Neuronal stem cell (in vitro differentiated cells): ENCODE data around the gene DUSP2.

Experiments
- DNase-seq: peaks from one replicate; pipeline ENCODE4 v3.0.0-alpha.2; 2013; ENCODE audit warnings: low spot score
- H2AFZ ChIP-seq: one replicate; pipeline ENCODE4 v1.6.1; 2013; ENCODE audit warnings: mild to moderate bottlenecking, low read length, inconsistent platforms
- H2AK5ac ChIP-seq: 2 replicates; pipeline ENCODE4 v1.6.1; 2013; ENCODE audit warnings: low read depth, mild to moderate bottlenecking, inconsistent platforms, low read length, moderate library complexity, mixed read lengths
- H2BK120ac ChIP-seq: 2 replicates; pipeline ENCODE4 v1.6.1; 2013; ENCODE audit warnings: low read depth, mild to moderate bottlenecking, inconsistent platforms, low read length, moderate library complexity, mixed read lengths
- H2BK12ac ChIP-seq: one replicate; pipeline ENCODE4 v1.6.1; 2013; ENCODE audit warnings: low read length, inconsistent platforms
- H2BK15ac ChIP-seq: 2 replicates; pipeline ENCODE4 v1.6.1; 2013; ENCODE audit warnings: mild to moderate bottlenecking, low read length, inconsistent platforms, mixed read lengths
- H2BK5ac ChIP-seq: one replicate; pipeline ENCODE4 v1.6.1; 2013; ENCODE audit warnings: inconsistent platforms, mild to moderate bottlenecking, low read length, moderate library complexity
- H3K14ac ChIP-seq: one replicate; pipeline ENCODE4 v1.6.1; 2013; ENCODE audit warnings: low read length, inconsistent platforms
- H3K18ac ChIP-seq: 2 replicates; pipeline ENCODE4 v1.6.1; 2013; ENCODE audit warnings: low read length, inconsistent platforms
- H3K23ac ChIP-seq: 2 replicates; pipeline ENCODE4 v1.6.1; 2013; ENCODE audit warnings: low read depth, mild to moderate bottlenecking, mixed read lengths, low read length, inconsistent platforms; ENCODE audit not compliant: poor library complexity
- H3K27ac ChIP-seq: replicated peaks from 3 replicates; pipeline ENCODE4 v1.5.1; 2013; ENCODE audit warnings: low read length, inconsistent platforms
- H3K27me3 ChIP-seq, 3 experiments: 2 replicates each; pipeline ENCODE4 v1.6.1; 2013; ENCODE audit warnings: low read length in 3 of 3, mild to moderate bottlenecking in 2 of 3, inconsistent platforms in 1 of 3, low read depth in 1 of 3, mixed read lengths in 1 of 3, moderate library complexity in 1 of 3; ENCODE audit not compliant: control insufficient read depth in 3 of 3, insufficient read depth in 3 of 3
- H3K36me3 ChIP-seq, 2 donors: replicated peaks in 1 of 2; 2 replicates each; pipeline ENCODE4 v1.6.1; 2013; ENCODE audit warnings: low read length in 2 of 2; ENCODE audit not compliant: control insufficient read depth in 2 of 2, insufficient read depth in 2 of 2
- H3K4ac ChIP-seq: 2 replicates; pipeline ENCODE4 v1.6.1; 2013; ENCODE audit warnings: inconsistent platforms, mild to moderate bottlenecking, low read length, moderate library complexity
- H3K4me1 ChIP-seq, 2 donors: 1 replicate in 1 of 2; 2 replicates in 1 of 2; pipeline ENCODE4 v1.6.1; 2013; ENCODE audit warnings: low read length in 2 of 2, low read depth in 1 of 2; ENCODE audit not compliant: control insufficient read depth in 2 of 2, insufficient read depth in 1 of 2
- H3K4me2 ChIP-seq: one replicate; pipeline ENCODE4 v1.6.1; 2013; ENCODE audit warnings: mild to moderate bottlenecking, low read length, inconsistent platforms; ENCODE audit not compliant: insufficient read depth, poor library complexity, severe bottlenecking
- H3K4me3 ChIP-seq, 2 donors: 2 replicates each; pipeline ENCODE4 v1.5.1; 2013; ENCODE audit warnings: low read length in 2 of 2, mild to moderate bottlenecking in 2 of 2, inconsistent platforms in 1 of 2, moderate library complexity in 1 of 2
- H3K79me1 ChIP-seq: one replicate; pipeline ENCODE4 v1.6.1; 2013; ENCODE audit warnings: low read depth, mild to moderate bottlenecking, inconsistent platforms, low read length, moderate library complexity
- H3K9ac ChIP-seq: one replicate; pipeline ENCODE4 v1.6.1; 2013; ENCODE audit warnings: mild to moderate bottlenecking, low read depth, low read length, inconsistent platforms; ENCODE audit not compliant: poor library complexity
- H3K9me3 ChIP-seq, 2 donors: replicated peaks in 1 of 2; 2 replicates each; pipeline versions ENCODE3 to v1.6.1; 2013; ENCODE audit warnings: low read length in 2 of 2, mild to moderate bottlenecking in 2 of 2, inconsistent platforms in 1 of 2, low read depth in 1 of 2, mixed read lengths in 1 of 2, moderate library complexity in 1 of 2; ENCODE audit not compliant: control insufficient read depth in 2 of 2, insufficient read depth in 1 of 2
- H4K8ac ChIP-seq: one replicate; pipeline ENCODE4 v1.6.1; 2013; ENCODE audit warnings: low read depth, mild to moderate bottlenecking, inconsistent platforms, low read length, moderate library complexity
- H4K91ac ChIP-seq: one replicate; pipeline ENCODE4 v1.6.1; 2013; ENCODE audit warnings: low read length, low read depth, mild to moderate bottlenecking, inconsistent platforms; ENCODE audit not compliant: poor library complexity
- WGBS, 2 donors: extraction: QIAGEN DNeasy Blood & Tissue Kit; methylation state at CpG; one replicate each; pipeline ENCODE4 v1.1.7; 2013; ENCODE audit warnings: missing lambda C conversion rate in 2 of 2, mixed read lengths in 1 of 2; ENCODE audit not compliant: insufficient read length in 2 of 2, insufficient replicate concordance in 1 of 2; ENCODE audit errors: extremely low coverage in 2 of 2; 5-methylcytosine and 5-hydroxymethylcytosine counted together

Gene DUSP2

GRCh38 chr2:96099861-96100798, 45.1 kb downstream of the DUSP2 start:
- Histone ChIP-seq H2AFZ (peak overlapping the region; percentile 46), H3K23ac (no peak overlapping the region), H3K14ac (no peak overlapping the region), H3K36me3 (no peaks in the 10 kb centered on the region), H3K27me3 (peaks cover 0 to 3% (median 0%) of the 10 kb centered on the region in 3 experiments), H3K4ac (no peak overlapping the region), H3K27ac (no peak overlapping the region), H3K9ac (no peak overlapping the region), H3K4me3 (no peak overlapping the region), H2BK120ac (no peak overlapping the region), H2BK12ac (no peak overlapping the region), H2AK5ac (peak overlapping the region; percentile 22), H2BK5ac (peak overlapping the region; percentile 76), H3K9me3 (peaks cover 0 to 5% of the 10 kb centered on the region in 2 donors), H3K4me2 (no peak overlapping the region), H3K79me1 (no peaks in the 10 kb centered on the region), H4K91ac (no peak overlapping the region), H4K8ac (no peak overlapping the region), H2BK15ac (peak overlapping the region; percentile 64), H3K4me1 (peaks cover 0 to 12% of the 10 kb centered on the region in 2 donors), H3K18ac (peak overlapping the region; percentile 88)
- no peak for DNase-seq
- no CpG with 5 or more reads among the region's 12 CpGs for WGBS, 2 donors

GRCh38 chr2:96098900-96099590, 46.2 kb downstream of the DUSP2 start:
- H3K14ac ChIP-seq = no peak overlapping the region
- no peaks in the 10 kb centered on the region for H3K9me3 ChIP-seq
- H3K36me3 ChIP-seq = no peaks in the 10 kb centered on the region
- no peak overlapping the region for H3K4ac ChIP-seq
- peak overlapping the region; percentile 67 for H3K18ac ChIP-seq
- H2BK12ac ChIP-seq = no peak overlapping the region
- H2BK120ac ChIP-seq = no peak overlapping the region
- no peak overlapping the region for H3K4me2 ChIP-seq
- WGBS, 2 donors = no CpG with 5 or more reads among the region's 11 CpGs
- no peak overlapping the region for H3K27ac ChIP-seq
- H3K4me3 ChIP-seq = no peak overlapping the region
- H3K4me1 ChIP-seq = peaks cover 0 to 12% of the 10 kb centered on the region in 2 donors
- no peak overlapping the region for H4K8ac ChIP-seq
- H3K9ac ChIP-seq = no peak overlapping the region
- H4K91ac ChIP-seq = no peak overlapping the region
- no peak for DNase-seq
- H2BK5ac ChIP-seq = peak overlapping the region; percentile 10
- no peak overlapping the region for H2AFZ ChIP-seq
- H2AK5ac ChIP-seq = no peak overlapping the region
- H3K23ac ChIP-seq = no peak overlapping the region
- peaks cover 0 to 3% (median 0%) of the 10 kb centered on the region in 3 experiments for H3K27me3 ChIP-seq
- no peaks in the 10 kb centered on the region for H3K79me1 ChIP-seq
- no peak overlapping the region for H2BK15ac ChIP-seq

- H3K4me3 ChIP-seq = no peak overlapping the region
- H2BK120ac ChIP-seq = no peak overlapping the region
- H3K27ac ChIP-seq = no peak overlapping the region
- H3K36me3 ChIP-seq = no peaks in the 10 kb centered on the region
- H3K4me2 ChIP-seq = no peak overlapping the region
- no peak overlapping the region for H2BK12ac ChIP-seq
- no peak for DNase-seq
- no peaks in the 10 kb centered on the region for H3K79me1 ChIP-seq
- H3K4ac ChIP-seq = no peak overlapping the region
- peaks cover 0 to 3% (median 0%) of the 10 kb centered on the region in 3 experiments for H3K27me3 ChIP-seq
- H3K14ac ChIP-seq = no peak overlapping the region
- peaks cover 0 to 10% of the 10 kb centered on the region in 2 donors for H3K4me1 ChIP-seq
- H2BK15ac ChIP-seq = no peak overlapping the region
- no peak overlapping the region for H4K8ac ChIP-seq
- no peak overlapping the region for H3K9ac ChIP-seq
- peak overlapping the region; percentile 67 for H3K18ac ChIP-seq
- H2AK5ac ChIP-seq = peak overlapping the region; percentile 37
- H4K91ac ChIP-seq = no peak overlapping the region
- H3K9me3 ChIP-seq = peaks cover 0 to 3% of the 10 kb centered on the region in 2 donors
- WGBS, 2 donors = no CpG with 5 or more reads among the region's 7 CpGs
- H3K23ac ChIP-seq = no peak overlapping the region
- H2BK5ac ChIP-seq = peak overlapping the region; percentile 10
- H2AFZ ChIP-seq = peak overlapping the region; percentile 29
Observed at GRCh38 chr2:96097951-96098823, 47.1 kb downstream of the DUSP2 start.
